HEK293T (cell line): ENCODE data around the gene CALHM2.

ENCODE experiments used
- CTCF ChIA-PET: fragments of 350-600 bp; formaldehyde crosslinking; extraction: SDS; loops from one replicate; lab custom pipeline; 2021; ENCODE audit warnings: antibody characterized with exemption, inconsistent platforms; lab: Yijun Ruan, JAX
- POLR2A ChIA-PET: fragments of 350-600 bp; formaldehyde crosslinking; extraction: SDS; loops from one replicate; lab custom pipeline; 2020; ENCODE audit warnings: antibody characterized with exemption, inconsistent platforms; lab: Yijun Ruan, JAX
- DNase-seq: peaks from one replicate; pipeline ENCODE4 v3.0.0; 2012; ENCODE audit warnings: mixed read lengths; ENCODE audit errors: extremely low spot score
- ARNT ChIP-seq: fragments of 450-650 bp; IDR thresholded peaks from 2 replicates; pipeline ENCODE4 v1.6.1; 2017; ENCODE audit warnings: mild to moderate bottlenecking
- BHLHE40 ChIP-seq: fragments of 450-650 bp; IDR thresholded peaks from 2 replicates; pipeline ENCODE4 v1.6.1; 2016; ENCODE audit warnings: mild to moderate bottlenecking, moderate library complexity, borderline replicate concordance
- CTBP1 ChIP-seq: fragments of 450-650 bp; IDR thresholded peaks from 2 replicates; pipeline ENCODE4 v1.6.1; 2016; ENCODE audit warnings: borderline replicate concordance
- ELF4 ChIP-seq: fragments of 450-650 bp; IDR thresholded peaks from 2 replicates; pipeline ENCODE4 v1.6.1; 2017; ENCODE audit warnings: antibody characterized with exemption
- FOXA1 ChIP-seq: fragments of 450-650 bp; IDR thresholded peaks from 2 replicates; pipeline ENCODE4 v1.6.1; 2016; ENCODE audit warnings: mild to moderate bottlenecking
- FOXK2 ChIP-seq: fragments of 450-650 bp; IDR thresholded peaks from 2 replicates; pipeline ENCODE4 v1.6.1; 2016; ENCODE audit warnings: mild to moderate bottlenecking
- FOXM1 ChIP-seq: fragments of 450-650 bp; IDR thresholded peaks from 2 replicates; pipeline ENCODE4 v1.6.1; 2017; ENCODE audit warnings: mild to moderate bottlenecking, borderline replicate concordance
- HDGF ChIP-seq: fragments of 450-650 bp; IDR thresholded peaks from 2 replicates; pipeline ENCODE4 v1.6.1; 2017; ENCODE audit warnings: antibody characterized with exemption, borderline replicate concordance
- L3MBTL2 ChIP-seq: fragments of 450-650 bp; conservative IDR thresholded peaks from 2 replicates; pipeline ENCODE4 v1.6.1; 2016; ENCODE audit warnings: mild to moderate bottlenecking
- LEF1 ChIP-seq: fragments of 450-650 bp; IDR thresholded peaks from 2 replicates; pipeline ENCODE4 v1.6.1; 2017; ENCODE audit warnings: mild to moderate bottlenecking, borderline replicate concordance
- NFRKB ChIP-seq: fragments of 450-650 bp; IDR thresholded peaks from 2 replicates; pipeline ENCODE4 v1.6.1; 2016; ENCODE audit warnings: mild to moderate bottlenecking, moderate library complexity
- PKNOX1 ChIP-seq: fragments of 450-650 bp; IDR thresholded peaks from 2 replicates; pipeline ENCODE4 v1.6.1; 2016
- SP1 ChIP-seq: fragments of 450-650 bp; IDR thresholded peaks from 2 replicates; pipeline ENCODE4 v1.6.1; 2017
- SUZ12 ChIP-seq: fragments of 450-650 bp; IDR thresholded peaks from 2 replicates; pipeline ENCODE4 v1.6.1; 2016; ENCODE audit warnings: mild to moderate bottlenecking
- TARDBP ChIP-seq: fragments of 450-650 bp; IDR thresholded peaks from 2 replicates; pipeline ENCODE4 v1.6.1; 2016
- ZNF384 ChIP-seq: fragments of 450-650 bp; IDR thresholded peaks from 2 replicates; pipeline ENCODE4 v1.6.1; 2016

Gene CALHM2

GRCh38 chr10:103450201-103450695 is 1.9 kb downstream of the CALHM2 start:
- POLR2A ChIA-PET = no interaction called here

GRCh38 chr10:103449208-103450144 is 2.7 kb downstream of the CALHM2 start:
- ChIA-PET CTCF (no interaction called here), POLR2A (no interaction called here)
- TF ChIP-seq TARDBP (no peak), BHLHE40 (no peak), CTBP1 (no peak), ELF4 (no peak), FOXA1 (no peak), LEF1 (no peak), FOXK2 (no peak), SP1 (no peak), FOXM1 (no peak), L3MBTL2 (no peak), HDGF (no peak), NFRKB (no peak)
- DNase-seq = no peak

More at GRCh38 chr10:103450201-103450695, 1.9 kb downstream of the CALHM2 start:
- no peak for DNase-seq
- CTCF ChIA-PET = no interaction called here
- TF ChIP-seq ZNF384 (no peak), PKNOX1 (no peak), SUZ12 (no peak), L3MBTL2 (no peak)

- TF ChIP-seq TARDBP (no peak), HDGF (no peak), FOXK2 (no peak), ZNF384 (no peak), SP1 (no peak), L3MBTL2 (no peak), FOXM1 (no peak), ARNT (no peak), NFRKB (no peak), CTBP1 (no peak)
- ChIA-PET CTCF (no interaction called here), POLR2A (no interaction called here)
- DNase-seq = no peak
Observed at GRCh38 chr10:103448746-103449145, 3.4 kb downstream of the CALHM2 start.

GRCh38 chr10:103447187-103447586 is 5.0 kb downstream of the CALHM2 start:
- no peak for DNase-seq
- TF ChIP-seq L3MBTL2 (no peak), FOXK2 (no peak), FOXA1 (no peak), ZNF384 (no peak), ELF4 (no peak), LEF1 (no peak)
- POLR2A ChIA-PET = no interaction called here
- CTCF ChIA-PET = no interaction called here

- ChIA-PET CTCF (no interaction called here), POLR2A (no interaction called here)
- no peak for TF ChIP-seq PKNOX1
- no peak for TF ChIP-seq BHLHE40
- no peak for TF ChIP-seq ZNF384
- no peak for TF ChIP-seq FOXA1
- TF ChIP-seq SUZ12 = no peak
- TF ChIP-seq FOXM1 = no peak
- no peak for TF ChIP-seq L3MBTL2
- no peak for TF ChIP-seq CTBP1
- TF ChIP-seq TARDBP = no peak
- TF ChIP-seq LEF1 = no peak
- no peak for TF ChIP-seq ELF4
- TF ChIP-seq FOXK2 = no peak
- TF ChIP-seq SP1 = no peak
- TF ChIP-seq ARNT = no peak
- no peak for TF ChIP-seq HDGF
- TF ChIP-seq NFRKB = no peak
- no peak for DNase-seq
Observed at GRCh38 chr10:103445767-103446567, 6.2 kb downstream of the CALHM2 start.

- ChIA-PET POLR2A (no interaction called here), CTCF (no interaction called here)
- no peak for TF ChIP-seq NFRKB
- TF ChIP-seq ZNF384 = no peak
- no peak for TF ChIP-seq ARNT
- no peak for TF ChIP-seq SUZ12
- no peak for TF ChIP-seq FOXM1
- no peak for TF ChIP-seq FOXK2
- no peak for TF ChIP-seq FOXA1
- no peak for TF ChIP-seq ELF4
- TF ChIP-seq SP1 = no peak
- TF ChIP-seq L3MBTL2 = no peak
- no peak for TF ChIP-seq BHLHE40
- no peak for DNase-seq
Observed at GRCh38 chr10:103445366-103445765, 6.8 kb downstream of the CALHM2 start.

GRCh38 chr10:103444478-103444877 is 7.7 kb downstream of the CALHM2 start:
- POLR2A ChIA-PET = no interaction called here
- TF ChIP-seq L3MBTL2 (no peak), PKNOX1 (no peak)
- CTCF ChIA-PET = no interaction called here
- DNase-seq = no peak
